CD4-positive, alpha-beta T cell treated with Interleukin-17A for 4 hours (primary cell): ENCODE measurements around the gene CCR7.

Experiments
- DNase-seq: peaks from one replicate; pipeline ENCODE4 v3.0.0-alpha.2; 2020; ENCODE audit warnings: mixed read lengths

The CCR7 gene

DNA sequence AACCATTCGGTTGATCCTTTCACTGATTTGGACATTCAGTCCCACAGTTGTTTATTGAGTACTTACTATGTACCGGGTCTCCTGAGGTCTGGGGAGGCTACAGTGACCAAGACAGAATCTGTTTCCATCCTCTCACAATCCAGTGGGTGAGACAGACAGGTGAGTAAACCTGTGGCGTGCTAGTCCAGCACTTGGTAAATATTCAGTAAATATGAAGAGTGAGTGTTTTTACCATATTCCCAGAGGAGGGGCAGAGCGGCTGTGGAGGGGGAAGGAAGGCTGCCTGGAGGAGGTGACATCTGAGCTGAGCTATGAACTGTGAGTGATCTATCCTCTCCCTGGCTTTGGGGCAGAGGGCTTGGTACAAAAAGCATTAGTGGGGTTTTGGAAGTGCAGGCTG, 31.4 kb downstream of the CCR7 start:
- DNase-seq: peak; percentile 18

DNA sequence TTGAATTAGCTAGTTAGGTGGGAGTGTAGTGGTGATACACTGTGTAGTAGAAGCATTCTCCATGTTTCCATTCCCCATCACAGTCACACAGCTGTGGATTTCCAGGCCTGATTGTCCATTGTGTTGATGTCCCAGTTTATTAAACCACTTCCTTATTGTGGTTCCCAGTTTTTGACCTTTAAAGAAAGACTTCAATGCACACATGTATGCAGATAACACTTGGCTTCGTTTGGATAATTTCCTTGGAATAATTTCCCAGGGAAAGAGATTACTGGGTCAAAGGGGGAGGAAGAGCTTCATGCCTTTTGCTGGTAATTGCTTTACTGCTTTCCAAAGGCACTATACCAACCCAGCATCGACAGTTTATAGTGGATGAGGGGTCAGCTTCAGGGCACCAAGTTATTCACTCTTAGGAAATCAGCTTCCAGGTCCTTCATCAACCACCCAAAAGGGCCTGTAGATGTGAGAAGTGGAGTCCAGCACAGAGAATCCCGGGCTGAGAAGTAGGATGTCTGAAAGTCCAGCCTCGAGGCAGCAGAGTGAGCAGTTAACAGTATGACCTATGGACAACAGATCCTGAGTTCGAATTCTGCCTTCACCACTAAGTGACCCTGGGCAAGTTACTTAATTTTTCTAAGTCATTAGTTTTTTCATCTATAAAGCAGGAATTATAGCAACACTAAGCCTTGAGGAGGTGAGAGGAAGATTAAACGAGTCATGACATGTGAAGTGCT, 32.6 kb downstream of the CCR7 start:
- DNase-seq: no peak

DNA sequence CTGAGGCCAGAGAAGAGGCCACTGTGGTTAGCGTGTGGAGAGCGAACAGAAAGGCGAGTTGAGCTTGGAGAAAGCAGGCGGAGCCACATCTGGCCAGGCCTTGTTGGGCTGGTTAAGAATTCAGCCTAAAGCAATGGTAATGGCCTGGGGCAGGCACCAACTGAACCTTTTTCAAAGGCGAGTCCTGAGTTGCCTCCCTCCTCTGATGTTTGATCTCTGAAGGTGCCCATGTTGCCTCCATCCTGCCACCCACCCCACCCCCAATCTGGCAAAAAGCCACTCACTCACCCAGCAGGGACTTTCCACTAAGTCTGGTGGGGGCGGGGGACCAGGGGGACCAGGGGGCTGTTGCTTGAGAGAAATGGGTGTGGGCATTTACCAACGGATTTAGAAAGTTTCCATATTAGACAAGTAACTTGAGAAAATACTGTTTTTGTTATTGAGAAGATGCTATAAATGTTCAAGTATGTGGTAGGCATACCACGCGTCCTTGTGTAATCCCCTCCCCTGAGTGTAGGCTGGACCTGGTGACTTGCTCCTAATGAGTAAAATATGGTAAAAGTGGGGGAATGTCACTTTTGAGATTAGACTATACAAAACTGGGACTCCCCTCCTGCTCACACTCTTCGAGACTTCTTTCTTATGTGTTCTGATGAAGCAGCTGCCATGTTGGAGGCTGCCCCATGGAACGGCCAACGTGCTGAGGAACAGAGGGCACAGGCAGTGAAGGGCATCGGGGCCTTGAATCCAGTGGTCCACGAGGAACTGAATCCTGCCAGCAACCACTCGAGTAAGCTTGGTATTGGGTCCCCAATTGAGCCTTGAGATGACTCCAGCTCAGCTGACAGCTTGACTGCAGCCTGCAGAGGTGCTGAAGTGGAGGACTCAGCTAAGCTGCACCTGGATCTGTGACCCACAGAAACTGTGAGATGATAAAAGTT, 34.0 kb downstream of the CCR7 start:
- peak; percentile 75 for DNase-seq

DNA sequence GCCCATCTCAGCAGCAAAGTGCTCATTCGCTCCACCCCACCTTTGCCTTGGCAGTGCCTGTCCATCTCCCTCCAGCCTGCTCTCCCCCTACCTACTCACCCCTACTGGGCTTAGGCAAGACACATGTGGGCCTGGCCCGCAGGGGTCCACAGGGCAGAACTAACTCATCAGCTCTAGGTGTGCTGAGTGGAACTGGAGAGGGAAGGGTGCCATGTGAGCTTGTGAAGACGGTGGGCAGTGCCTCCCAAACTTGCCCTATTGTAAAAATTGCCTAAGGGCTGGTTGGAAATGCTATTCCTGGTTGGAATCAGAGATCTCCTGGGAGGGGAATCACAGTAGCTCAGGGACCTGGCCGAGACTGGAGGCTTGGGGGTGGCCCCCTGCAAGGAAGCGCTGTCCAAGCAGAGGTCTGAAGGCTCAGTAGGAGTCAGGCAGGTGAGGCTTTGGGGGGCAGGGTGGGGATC, 34.7 kb downstream of the CCR7 start:
- DNase-seq: no peak

DNA sequence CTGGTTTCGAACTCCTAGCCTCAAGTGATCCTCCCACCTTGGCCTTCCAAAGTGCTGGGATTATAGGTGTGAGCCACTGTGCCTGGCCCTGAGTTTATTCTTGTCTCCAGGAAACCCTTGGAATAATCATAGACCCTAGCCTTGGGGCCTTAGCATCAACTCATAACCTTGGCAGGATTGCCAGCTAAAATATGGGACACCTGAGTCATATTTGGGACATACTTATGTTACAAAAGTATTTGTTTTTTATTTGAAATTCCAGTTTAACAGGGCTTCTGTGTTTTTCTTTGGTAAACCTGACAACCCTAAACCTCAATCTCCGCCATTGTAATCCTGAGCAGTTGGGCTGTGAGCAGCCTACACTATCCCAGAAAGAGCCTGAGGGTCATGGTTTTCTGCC, 35.3 kb downstream of the CCR7 start:
- no peak for DNase-seq

DNA sequence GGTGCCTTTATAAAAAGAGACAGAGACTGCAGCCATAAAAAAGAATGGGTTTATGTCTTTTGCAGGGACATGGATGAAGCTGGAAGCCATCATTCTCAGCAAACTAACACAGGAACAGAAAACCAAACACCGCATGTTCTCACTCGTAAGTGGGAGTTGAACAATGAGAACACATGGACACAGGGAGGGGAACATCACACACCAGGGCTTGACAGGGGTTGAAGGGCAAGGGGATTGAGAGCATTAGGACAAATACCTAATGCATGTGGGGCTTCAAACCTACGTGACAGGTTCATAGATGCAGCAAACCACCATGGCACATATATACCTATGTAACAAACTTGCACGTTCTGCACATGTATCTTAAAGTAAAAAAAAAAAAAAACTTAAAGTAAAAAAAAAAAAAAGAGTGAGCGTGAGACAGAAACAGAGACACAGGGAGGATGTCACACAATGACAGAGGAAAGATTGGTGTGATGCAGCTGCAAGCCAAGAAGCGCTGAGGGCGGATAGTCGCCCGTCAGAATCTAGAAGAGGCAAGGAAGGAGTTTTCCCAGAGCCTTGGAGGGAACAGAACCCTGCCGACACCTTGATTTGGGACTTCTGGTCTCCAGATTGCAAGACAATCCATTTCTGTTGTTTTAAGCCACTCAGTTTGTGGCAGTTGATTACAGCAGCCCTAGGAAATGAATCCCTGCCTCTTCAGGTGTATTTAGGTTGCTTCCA, 36.4 kb downstream of the CCR7 start:
- peak; percentile 47 for DNase-seq

DNA sequence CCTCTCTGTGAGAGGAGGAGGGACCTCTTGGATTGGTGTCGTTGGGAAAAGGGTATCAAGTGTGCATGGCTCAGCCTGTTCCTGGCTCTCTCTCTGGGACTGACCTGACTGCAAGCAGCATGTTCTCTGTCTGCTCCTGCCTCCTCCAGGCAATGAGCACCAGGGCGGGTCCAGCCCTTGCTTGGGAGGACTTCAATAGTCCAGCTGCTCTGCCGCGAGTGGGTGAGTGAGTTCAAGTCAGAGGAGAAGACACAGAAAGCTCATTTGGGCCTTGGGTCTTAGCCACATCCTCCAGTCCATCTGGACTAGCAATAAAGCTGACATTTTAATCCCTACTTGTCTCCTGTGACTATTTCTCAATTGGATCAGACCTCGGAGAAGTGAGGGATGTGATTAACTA, 38.6 kb downstream of the CCR7 start:
- no peak for DNase-seq

DNA sequence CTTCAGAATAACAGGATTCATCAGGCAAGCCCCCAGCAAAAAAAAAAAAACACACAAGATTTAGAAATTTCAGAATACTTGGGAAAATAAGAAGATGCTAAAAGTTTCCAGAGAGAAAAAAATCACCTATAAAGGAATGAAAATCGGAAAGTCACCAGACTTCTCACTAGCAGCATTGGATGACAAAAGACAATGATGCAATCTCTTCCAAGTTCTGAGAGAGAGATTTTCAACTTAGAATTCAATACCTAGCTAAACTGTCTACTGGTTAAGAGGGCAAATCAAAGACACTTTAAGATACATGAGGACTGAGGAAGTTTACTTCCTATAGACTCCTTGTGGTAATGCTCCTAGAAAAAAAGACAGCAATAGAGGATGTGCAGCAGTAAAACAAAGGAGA, 40.0 kb downstream of the CCR7 start:
- no peak for DNase-seq

DNA sequence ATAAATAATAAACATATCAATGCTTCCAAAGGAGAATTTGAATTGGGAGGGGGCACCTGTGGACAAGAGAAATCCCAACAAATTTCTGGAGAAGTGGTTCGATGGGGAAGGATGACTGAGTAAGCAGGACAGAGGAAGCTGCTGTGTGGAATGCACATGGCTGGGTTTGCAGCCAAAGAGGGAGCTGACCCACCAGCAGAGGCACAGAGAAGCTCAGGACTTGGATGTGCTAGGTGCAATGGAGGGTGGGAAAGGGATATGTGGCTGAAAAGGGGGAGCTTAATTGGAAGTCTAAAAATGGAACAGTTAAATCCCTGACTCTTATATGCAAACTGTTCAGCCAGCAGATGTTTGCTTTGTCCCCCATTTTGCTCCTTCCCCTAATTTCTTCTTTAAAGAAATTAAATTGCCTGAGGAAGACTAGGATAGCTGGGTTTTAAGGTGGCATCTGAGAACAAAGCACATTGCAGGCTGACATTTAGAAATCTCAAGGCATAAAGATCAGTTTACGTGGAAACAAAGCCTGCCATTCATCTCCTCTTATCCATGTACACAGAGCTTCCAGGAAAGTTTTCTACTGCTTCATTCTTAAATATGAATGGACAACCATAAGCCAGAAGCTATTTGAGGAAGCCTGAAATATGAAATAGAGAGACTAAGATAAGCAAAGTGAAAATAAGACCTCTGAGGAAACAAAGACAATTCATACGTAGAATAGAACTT, 40.9 kb downstream of the CCR7 start:
- DNase-seq: no peak

DNA sequence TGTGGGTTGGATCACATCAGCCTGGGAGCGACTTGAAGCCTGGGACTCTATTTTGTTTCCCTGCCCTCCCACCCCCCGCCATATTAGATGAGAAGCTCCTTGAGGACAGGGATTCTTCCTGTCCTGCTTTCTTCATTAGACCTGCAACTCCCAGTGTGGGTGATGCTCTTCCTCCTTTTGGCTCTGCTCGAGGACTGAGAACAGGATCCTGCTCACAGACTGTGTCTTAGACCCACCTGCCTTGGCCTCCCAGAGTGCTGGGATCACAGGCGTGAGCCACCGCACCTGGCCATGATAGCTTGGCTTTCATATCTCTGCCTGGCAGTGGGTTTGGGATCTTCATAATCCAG, 42.3 kb downstream of the CCR7 start:
- DNase-seq: no peak

DNA sequence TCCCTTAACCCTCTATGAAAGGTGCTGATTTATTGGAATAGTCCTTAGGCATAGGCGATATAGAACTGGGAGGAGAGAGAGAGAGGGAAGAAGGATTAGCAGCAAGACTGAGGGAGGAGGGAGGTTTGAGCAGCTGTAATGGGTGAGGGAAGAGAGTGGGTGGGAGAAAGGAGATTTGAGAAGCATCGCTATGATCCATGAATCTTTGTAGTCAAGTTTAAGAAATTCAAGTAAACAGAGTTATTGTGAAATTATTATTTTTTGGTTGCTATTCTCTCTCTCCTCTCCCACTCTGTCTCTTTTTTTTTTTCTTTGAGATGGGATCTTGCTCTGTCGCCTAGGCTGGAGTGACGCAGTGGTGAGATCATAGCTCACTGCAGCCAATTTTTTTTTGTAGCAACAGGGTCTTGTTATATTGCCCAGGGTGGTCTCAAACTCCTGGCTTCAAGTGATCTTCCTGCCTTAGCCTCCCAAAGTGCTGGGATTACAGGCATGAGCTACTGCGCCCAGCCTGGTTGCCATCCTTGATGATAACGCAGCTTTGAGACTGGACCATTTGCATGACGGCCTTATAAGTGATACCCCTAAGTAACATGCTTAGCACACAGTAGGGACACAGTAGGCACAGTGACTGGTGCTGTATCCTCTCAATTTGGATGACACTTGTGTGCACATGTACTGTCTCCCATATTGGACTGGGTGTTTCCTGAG, 42.9 kb downstream of the CCR7 start:
- DNase-seq: no peak

DNA sequence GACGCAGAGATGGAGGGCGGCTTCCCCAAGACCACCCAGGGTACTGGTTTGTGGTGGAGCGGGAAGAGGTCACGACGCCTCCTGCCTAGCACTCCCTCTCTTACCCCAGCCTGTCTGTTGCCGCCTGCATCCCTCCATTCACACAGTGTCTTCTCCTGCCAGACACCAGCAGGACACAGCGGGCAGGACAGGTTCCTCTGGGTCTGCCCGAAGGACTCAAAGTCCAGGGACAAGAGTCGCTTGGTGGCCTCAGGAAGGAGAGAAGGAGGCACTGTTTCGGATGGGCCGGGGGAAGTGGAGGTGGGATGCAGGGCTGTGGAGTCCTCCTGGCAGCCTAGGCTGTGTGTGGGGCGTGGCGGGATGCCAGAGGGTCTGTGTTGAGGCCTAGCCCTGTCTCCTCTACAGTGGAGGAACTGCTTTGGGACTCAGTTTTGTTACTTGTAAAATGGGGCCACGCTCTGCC, 44.2 kb downstream of the CCR7 start:
- DNase-seq: no peak

DNA sequence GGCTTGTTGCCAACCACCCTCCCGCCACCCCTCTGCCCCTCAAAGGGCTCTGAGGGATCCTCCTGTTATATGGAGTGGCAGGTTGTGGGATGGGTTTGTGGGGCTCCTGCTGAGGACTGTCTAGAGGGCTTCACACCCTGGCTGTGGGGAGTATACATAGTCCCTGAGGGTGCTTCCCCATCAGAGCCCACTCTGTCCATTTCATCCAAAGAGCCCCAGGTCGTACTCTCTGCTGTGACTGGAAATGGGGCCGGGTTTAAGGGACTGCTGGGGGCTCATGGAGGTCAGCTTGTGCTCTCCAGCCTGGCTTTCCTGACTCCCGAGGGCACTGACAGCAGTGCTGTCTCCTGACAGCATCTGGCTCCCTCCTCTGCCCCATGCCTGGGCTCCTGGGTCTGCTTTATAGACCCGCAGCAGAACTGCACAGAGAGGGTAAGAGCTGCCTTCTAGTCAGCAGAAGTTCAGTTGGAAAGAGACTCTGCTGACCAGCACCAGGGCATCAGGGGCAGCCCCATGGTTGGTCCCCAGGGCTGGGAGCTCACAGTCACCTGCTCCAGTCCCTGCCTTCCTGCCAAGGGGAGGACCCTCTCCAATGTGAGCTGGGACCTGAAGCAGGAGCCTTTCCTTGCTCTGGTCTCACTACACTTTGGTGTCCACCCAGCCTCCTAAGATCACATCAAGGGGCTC, 46.0 kb downstream of the CCR7 start:
- no peak for DNase-seq

DNA sequence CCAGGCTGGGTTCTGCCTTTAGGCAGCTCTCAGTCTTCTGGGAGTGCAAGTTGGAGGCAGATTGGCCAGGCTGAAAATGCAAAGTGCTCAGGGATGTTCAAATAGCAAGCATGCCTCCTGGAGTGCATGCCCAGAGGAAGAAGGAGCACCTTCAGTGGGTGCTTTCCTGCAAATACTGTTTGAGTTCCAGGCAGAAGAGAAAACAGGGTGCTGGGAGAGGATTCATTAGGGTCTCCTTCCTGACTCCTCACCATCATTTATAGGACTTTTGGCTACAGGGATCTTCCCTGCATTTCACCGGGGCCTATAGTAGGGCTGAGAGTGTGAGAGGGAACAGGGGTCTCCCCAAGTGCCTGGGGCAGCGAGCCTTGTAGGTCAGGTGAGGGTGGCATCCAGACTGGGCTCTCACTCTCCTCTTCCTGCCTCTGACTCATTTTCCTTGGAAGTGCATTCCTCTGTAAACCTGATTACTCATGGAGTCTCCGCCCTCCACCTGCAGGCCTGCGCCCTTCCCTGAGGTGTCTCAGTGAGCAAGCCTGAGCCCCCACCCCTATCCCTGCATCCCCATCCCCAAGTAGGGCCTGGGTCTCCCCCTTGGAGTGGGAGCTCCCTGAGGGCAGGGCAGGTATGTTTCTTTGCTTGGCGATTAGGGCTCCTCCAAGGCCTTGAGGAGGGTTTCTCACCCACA, 46.7 kb downstream of the CCR7 start:
- DNase-seq: no peak

DNA sequence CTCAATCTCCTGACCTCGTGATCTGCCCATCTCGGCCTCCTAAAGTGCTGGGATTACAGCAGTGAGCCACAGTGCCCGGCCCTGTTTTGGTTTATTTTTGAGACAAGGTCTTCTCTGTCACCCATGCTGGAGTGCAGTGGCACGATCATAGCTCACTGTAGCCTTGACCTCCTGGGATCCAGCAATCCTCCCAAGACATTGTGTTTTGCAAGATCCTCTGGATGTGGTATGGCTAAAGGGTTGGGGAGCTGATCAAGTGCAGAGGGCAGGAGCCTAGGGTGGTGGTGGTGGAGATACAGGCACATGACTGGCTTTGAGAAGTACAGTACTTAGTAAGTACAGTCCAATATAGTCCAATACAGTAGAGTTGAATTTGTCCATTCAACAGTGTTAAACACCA, 47.3 kb downstream of the CCR7 start:
- no peak for DNase-seq

DNA sequence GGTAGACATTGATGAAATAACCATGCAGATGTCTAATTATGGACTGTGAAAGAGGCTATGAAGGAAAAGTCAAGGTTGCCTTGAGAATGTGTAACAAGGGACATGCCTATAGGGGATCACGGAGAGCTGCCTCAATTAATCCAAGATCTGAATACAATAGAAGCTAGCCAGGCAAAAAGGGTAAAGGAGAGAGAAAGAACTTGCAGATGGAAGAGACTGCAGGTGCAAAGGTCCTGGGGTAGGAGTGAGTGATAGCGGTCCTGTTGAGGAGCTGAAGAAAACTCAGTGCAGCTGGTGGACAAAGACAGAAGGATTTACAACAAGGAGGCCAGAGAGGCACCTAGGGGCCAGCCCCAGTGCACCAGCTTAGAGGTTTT, 48.0 kb downstream of the CCR7 start:
- no peak for DNase-seq

DNA sequence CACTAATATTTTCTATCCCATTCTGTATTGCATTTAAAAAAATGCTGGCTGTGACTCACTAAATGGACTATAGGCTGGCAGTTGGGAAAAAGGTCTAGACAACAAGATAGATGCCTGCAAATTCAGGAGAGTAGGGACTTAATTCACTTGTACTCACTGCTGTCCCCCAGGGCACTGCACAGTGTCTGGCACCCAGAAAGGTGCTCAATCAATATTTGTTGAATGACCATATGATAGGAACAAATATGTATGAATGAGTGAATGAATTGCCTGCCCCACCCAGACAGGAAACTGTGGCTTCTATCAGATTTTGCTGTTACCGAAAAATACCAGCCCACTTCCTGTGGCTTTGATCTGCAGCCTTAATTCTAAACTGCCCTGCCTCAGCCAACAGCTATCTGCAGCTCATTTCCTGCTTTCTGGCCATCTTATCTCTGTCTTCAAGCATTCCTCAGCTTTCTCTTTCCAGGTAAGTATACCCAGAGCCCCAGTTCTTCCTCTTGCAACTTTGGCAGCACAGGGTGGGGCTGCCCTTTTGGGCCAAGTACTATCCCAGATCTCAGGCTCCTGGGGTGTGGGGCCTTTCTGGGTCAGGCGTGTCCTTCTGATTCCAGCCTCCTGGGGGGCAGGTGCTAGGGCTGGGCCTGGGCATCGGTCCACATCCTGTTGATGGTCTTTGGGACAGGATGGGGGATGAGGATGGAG, 48.5 kb downstream of the CCR7 start:
- DNase-seq: peak; percentile 73

DNA sequence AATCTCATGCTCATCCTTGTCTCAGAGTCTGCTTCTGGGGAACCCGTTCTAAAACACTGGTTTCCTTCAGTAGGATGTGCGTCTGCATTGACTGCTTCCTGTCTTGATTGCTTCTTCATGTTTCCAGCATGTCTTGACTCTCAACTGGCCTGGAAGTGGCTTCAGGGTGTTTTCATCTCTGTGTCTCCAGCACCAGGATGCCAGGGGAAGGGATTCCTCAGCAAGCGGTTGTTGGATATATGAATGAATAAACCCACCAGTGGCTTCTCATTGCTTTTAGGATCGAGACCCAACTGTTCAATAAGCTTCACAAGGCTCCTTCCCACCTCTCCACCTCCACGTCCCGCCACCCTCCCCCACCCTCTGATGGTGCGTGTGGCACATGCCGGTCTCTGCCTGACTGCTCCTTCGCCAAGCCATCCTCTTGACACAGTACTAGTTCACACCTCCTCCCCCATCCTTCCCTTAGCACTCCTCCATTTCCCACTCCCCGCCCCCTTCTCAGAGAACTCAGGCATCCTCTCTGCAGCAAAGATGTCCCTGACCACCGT, 49.7 kb downstream of the CCR7 start:
- DNase-seq: peak; percentile 31

DNA sequence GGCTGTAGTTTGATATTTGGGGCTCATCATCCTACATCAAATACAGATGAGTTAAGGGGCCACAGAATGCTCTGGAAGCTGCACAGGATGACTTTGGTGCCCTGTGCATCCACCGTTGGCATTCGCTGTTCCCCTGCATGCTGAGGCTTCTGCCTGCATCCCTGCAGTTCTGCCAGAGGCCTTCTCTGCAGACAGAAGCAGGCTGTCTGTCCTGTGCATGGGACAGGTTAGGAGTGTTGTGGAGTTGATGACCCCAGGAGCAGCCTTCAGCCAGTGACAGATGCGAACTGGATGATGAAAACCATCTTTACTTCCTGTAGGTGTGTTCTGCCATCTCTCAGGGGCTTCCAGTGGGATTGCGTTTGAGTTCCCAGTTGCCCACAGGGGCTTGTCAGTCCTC, 50.3 kb downstream of the CCR7 start:
- DNase-seq: no peak
